Immature natural killer cell (primary cell): ENCODE data around the gene MPG. TPM values are rescaled to one million over a fixed set of nuclear protein-coding genes. Genes with fewer than 3 reads are reported as not detected.

Source experiments
- DNase-seq, 3 donors: peaks; one replicate each; pipeline ENCODE4 v3.0.0; 2022; ENCODE audit warnings: mixed read lengths in 1 of 3
- H3K27ac Mint-ChIP-seq, 6 donors: one replicate each; pipeline ENCODE4 v1.8.0; 2020; ENCODE audit warnings: mixed read lengths in 6 of 6, mild to moderate bottlenecking in 5 of 6, inconsistent platforms in 4 of 6, moderate library complexity in 3 of 6
- H3K27me3 Mint-ChIP-seq, 3 donors: one replicate each; pipeline ENCODE4 v1.8.0; 2020 to 2021; ENCODE audit warnings: low read depth in 3 of 3, mild to moderate bottlenecking in 3 of 3, mixed read lengths in 3 of 3, moderate library complexity in 3 of 3, inconsistent platforms in 1 of 3
- H3K36me3 Mint-ChIP-seq, 3 donors: one replicate each; pipeline ENCODE4 v1.8.0; 2020; ENCODE audit warnings: mixed read lengths in 3 of 3, inconsistent platforms in 2 of 3, mild to moderate bottlenecking in 2 of 3
- H3K4me1 Mint-ChIP-seq, 2 donors: one replicate each; pipeline ENCODE4 v1.8.0; 2020; ENCODE audit warnings: inconsistent platforms in 2 of 2, mild to moderate bottlenecking in 2 of 2, mixed read lengths in 2 of 2, moderate library complexity in 1 of 2
- H3K4me3 Mint-ChIP-seq, 5 donors: one replicate each; pipeline ENCODE4 v1.8.0; 2020; ENCODE audit warnings: mild to moderate bottlenecking in 5 of 5, mixed read lengths in 5 of 5, inconsistent platforms in 3 of 5, moderate library complexity in 3 of 5
- H3K9me3 Mint-ChIP-seq, 6 donors: one replicate each; pipeline ENCODE4 v1.8.0; 2020; ENCODE audit warnings: mild to moderate bottlenecking in 6 of 6, mixed read lengths in 6 of 6, inconsistent platforms in 4 of 6, moderate library complexity in 3 of 6
- polyA plus RNA-seq, 3 donors: library from polyadenylated mRNA; unstranded; fragments of 300-500 nt; fragmentation: Illumina TruSeq; gene quantifications; one replicate each; pipeline ENCODE4 v1.2.3, GENCODE V29; 2021

The MPG gene
- polyA plus RNA-seq, 3 donors from 2014 or later, result 96.0 to 134 (median 106) TPM

- Mint-ChIP-seq H3K36me3 (no peaks in the 10 kb centered on the region), H3K27ac (peak overlapping the region in 1 of 6 donors; percentile 30), H3K27me3 (peaks cover 4 to 13% (median 11%) of the 10 kb centered on the region in 3 donors), H3K4me1 (peaks cover 19 to 30% of the 10 kb centered on the region in 2 donors), H3K9me3 (no peaks in the 10 kb centered on the region), H3K4me3 (peak overlapping the region in 3 of 5 donors; percentile 59 to 64 (median 64))
- no peak for DNase-seq
These were observed 21.6 kb upstream of the MPG start for GRCh38 chr16:56231-56927.

DNA sequence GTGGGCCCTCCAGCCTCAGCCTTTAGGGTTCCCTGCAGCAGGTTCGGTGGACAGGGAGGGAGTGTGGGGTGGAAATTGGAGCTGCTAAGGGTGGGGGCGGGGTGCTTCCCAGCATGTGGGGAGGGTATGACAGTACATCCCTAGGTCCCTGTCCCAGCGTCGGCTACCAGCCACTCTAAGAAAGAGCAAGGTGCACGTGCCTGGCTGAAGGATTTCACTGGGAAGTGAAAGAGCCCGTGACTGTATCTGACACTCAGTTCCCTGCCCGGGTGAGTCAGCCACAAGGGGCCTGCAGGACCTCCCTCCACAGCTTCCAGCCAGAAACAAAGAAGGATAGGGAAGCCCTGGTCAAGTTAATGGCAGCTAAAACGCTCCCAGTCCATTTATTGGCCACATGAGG lies 20.3 kb upstream of the MPG start:
- no peak for DNase-seq
- Mint-ChIP-seq H3K36me3 (no peaks in the 10 kb centered on the region), H3K27ac (no peak overlapping the region), H3K27me3 (peaks cover 3 to 12% (median 6%) of the 10 kb centered on the region in 3 donors), H3K9me3 (no peaks in the 10 kb centered on the region), H3K4me1 (peaks cover 14 to 23% of the 10 kb centered on the region in 2 donors), H3K4me3 (no peak overlapping the region)

DNA sequence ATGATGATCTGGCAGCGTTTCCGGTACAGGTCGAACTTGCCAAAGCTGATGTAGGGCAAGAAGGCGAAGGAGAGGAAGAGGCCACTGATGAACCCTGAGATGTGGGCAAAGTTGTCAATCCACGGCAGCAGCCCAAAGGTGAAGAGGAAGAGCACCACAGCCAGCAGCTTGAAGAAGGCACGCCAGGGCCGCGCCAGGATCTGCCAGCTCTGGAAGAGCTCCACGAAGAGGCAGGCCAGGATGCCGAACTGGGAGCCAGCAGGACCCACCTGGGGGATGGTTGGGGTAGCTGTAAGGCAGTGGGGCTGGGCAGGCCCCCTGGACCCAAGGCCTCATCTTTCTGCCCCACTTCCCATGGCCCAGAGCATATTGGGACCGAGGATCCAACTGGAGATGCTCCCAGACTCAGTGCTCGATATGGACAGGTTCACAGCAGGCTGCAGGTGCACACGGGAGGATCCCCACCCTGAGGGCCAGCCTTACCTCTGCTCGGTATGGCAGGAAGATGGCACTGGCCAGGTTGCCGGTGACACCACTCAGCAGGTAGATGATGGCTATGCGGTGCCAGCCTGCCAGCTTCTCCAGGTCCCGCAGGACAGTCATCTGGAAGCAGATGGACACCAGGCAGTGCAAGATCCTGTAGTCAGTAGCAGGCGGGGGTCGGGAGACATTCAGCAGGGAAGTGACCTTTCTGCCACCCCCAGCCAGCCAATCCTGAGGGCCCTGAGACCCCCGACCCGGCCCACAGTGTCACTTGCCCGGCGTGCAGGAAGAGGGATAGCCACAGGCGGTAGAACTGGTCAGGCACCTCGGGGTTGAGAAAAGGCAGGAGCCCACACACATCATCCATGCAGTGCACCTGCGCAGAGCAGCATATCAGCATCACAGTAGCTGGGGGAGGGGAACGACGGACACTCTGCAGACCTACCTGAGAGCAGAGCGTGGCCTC lies 19.3 kb upstream of the MPG start:
- DNase-seq, result no peak
- no peaks in the 10 kb centered on the region for H3K36me3 Mint-ChIP-seq
- no peaks in the 10 kb centered on the region for H3K9me3 Mint-ChIP-seq
- peaks cover 0 to 3% (median 0%) of the 10 kb centered on the region in 3 donors for H3K27me3 Mint-ChIP-seq
- no peak overlapping the region for H3K27ac Mint-ChIP-seq
- H3K4me3 Mint-ChIP-seq, result no peak overlapping the region
- H3K4me1 Mint-ChIP-seq, result peaks cover 5 to 13% of the 10 kb centered on the region in 2 donors

DNA sequence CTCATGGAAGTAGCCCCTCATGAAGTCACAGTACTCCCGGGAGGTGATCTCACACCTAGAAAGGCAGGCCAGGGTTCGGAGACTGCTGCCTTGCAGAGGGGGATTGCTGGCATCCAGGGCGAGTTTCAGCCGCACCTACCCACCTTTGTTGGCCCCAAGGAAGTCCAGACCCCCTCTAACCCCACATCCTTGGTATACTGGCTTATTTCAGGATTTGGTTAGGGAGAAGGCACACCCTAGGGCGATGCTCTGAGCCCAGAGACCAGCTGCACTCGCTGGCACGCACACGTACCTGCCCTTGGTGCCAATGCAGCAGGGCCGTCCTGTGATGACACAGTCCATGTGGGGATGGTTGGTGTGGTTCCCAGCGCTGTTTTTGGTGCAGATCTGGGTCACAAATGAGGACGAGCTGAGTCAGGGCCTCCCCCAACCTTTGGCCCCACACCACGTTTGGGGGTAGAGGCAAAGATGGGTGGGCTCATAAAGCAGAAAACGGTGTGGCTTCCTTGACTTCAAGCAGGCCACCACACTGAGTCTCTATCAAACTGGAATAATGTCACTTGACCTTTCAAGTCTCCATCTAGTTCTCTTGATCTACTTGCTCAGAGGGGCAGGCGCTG lies 18.5 kb upstream of the MPG start:
- H3K27me3 Mint-ChIP-seq, result peaks cover 0 to 2% (median 0%) of the 10 kb centered on the region in 3 donors
- no peaks in the 10 kb centered on the region for H3K9me3 Mint-ChIP-seq
- peaks cover 1 to 7% of the 10 kb centered on the region in 2 donors for H3K4me1 Mint-ChIP-seq
- H3K36me3 Mint-ChIP-seq, result no peaks in the 10 kb centered on the region
- H3K4me3 Mint-ChIP-seq, result no peak overlapping the region
- no peak overlapping the region for H3K27ac Mint-ChIP-seq
- DNase-seq, result no peak

- Mint-ChIP-seq H3K36me3 (no peaks in the 10 kb centered on the region), H3K27me3 (peaks cover 0 to 1% (median 0%) of the 10 kb centered on the region in 3 donors), H3K4me1 (peaks cover 0 to 3% of the 10 kb centered on the region in 2 donors), H3K27ac (no peak overlapping the region), H3K4me3 (no peak overlapping the region), H3K9me3 (no peaks in the 10 kb centered on the region)
- no peak for DNase-seq
These were observed 17.9 kb upstream of the MPG start for GRCh38 chr16:60166-60565.

DNA sequence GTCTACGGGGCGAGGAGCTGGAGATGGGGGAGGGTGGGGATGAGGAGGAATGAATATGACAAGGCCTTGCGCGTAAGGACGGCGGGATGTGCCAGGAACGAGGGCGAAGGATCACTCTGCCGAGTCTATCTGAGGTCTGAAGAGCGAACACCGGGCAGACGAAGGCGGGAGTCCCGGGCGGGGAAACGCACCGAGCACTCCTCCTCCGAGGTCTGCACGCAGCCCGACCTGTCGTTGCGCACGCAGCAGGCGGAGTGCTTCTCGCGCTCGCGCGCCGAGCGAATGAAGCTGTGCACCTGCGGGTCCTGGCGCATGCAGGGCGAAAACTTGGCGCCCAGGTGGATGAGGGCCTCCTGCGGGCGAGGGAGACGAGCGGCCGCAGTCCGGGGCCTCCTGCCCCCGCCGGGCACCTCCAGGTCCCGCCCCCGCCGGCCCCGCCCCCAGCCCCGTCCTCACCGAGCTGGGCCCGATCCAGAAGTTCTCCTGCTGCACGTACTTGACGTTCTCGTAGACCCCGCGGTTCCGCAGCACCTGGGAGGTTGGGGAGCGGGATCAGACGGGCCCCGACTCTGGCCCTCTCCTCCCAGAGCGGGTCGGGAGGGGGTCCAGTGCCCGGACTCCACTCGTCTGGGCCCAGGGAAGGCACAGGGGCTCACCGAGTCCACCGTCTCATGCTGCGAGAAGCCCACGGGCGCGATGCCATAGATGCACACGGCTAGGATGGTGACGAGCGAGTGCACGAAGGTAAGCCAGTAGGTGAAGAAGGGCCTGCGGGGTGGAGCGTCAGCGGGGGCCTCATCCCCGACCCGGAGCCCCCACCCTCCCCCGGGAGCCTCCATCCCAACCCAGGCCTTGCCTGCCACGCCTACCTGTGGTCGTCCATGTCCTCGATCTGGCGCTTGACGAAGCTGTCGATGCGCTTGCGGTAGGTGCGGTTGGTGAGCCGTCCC lies 16.8 kb upstream of the MPG start:
- DNase-seq, result no peak
- Mint-ChIP-seq H3K27ac (no peak overlapping the region), H3K36me3 (no peaks in the 10 kb centered on the region), H3K4me3 (no peak overlapping the region), H3K9me3 (no peaks in the 10 kb centered on the region), H3K27me3 (peaks cover 0 to 3% (median 0%) of the 10 kb centered on the region in 3 donors), H3K4me1 (peaks cover 0 to 3% of the 10 kb centered on the region in 2 donors)

- Mint-ChIP-seq H3K27ac (no peak overlapping the region), H3K27me3 (peaks cover 0 to 3% (median 0%) of the 10 kb centered on the region in 3 donors), H3K4me3 (no peak overlapping the region), H3K4me1 (peaks cover 0 to 3% of the 10 kb centered on the region in 2 donors), H3K36me3 (no peaks in the 10 kb centered on the region), H3K9me3 (no peaks in the 10 kb centered on the region)
- DNase-seq, result no peak
These were observed 16.1 kb upstream of the MPG start for GRCh38 chr16:61879-62281.

DNA sequence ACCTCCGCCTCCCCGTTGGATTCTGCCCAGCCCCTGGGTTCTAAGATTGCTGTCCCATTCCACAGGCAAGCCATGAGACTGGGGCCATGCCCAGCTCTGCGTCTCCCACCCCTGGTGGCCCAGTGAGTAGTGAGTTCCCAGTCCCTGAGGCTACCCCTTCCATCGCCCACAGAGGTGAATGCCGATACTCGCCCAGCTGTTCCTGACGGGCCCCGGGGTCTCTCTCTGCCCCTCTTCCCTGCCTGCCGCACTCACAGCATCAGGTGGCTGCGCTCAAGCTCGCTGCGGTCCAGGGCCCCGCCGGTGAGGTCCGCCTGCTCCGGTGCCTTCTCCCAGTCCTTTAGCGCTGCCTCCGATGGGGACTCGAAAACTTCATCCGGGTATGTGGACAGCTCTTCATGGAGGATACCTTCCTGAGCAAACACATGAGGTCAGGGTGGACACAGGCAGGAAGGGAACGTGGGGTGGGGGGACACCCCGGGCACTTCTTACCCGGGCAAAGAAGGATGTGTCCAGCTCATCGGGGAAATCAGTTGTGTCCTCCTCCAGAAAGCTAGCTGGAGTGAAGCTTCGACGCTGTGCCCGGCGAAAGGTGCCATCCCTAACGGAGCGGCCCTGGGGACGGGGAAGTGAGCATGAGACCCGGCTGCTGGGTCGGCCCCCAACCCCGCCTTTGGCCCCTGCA lies 15.6 kb upstream of the MPG start:
- Mint-ChIP-seq H3K27ac (no peak overlapping the region), H3K36me3 (no peaks in the 10 kb centered on the region), H3K4me1 (peaks cover 0 to 3% of the 10 kb centered on the region in 2 donors), H3K9me3 (no peaks in the 10 kb centered on the region), H3K27me3 (peaks cover 0 to 3% (median 2%) of the 10 kb centered on the region in 3 donors), H3K4me3 (no peak overlapping the region)
- no peak for DNase-seq

GRCh38 chr16:62968-63391 lies 15.0 kb upstream of the MPG start:
- Mint-ChIP-seq H3K9me3 (no peaks in the 10 kb centered on the region), H3K4me3 (no peak overlapping the region), H3K4me1 (peaks cover 0 to 3% of the 10 kb centered on the region in 2 donors), H3K27ac (no peak overlapping the region), H3K36me3 (no peaks in the 10 kb centered on the region), H3K27me3 (peaks cover 0 to 3% (median 2%) of the 10 kb centered on the region in 3 donors)
- DNase-seq, result no peak

DNA sequence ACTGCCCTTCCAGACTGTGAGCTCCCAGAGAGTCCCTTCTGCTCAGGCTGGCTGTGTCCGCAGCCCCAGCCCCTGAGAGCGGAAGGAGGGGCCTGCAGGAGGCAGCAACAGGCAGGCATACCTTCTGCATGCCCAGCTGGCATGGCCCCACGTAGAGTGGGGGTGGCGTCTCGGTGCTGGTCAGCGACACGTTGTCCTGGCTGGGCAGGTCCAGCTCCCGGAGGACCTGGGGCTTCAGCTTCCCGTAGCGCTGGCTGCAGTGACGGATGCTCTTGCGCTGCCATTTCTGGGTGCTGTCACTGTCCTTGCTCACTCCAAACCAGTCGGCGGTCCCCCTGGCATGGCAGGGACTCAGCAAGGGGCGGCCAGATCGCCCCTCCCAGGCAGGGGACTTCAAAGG lies 14.6 kb upstream of the MPG start:
- Mint-ChIP-seq H3K4me1 (peaks cover 0 to 3% of the 10 kb centered on the region in 2 donors), H3K4me3 (no peak overlapping the region), H3K36me3 (no peaks in the 10 kb centered on the region), H3K27ac (no peak overlapping the region), H3K27me3 (peaks cover 0 to 3% (median 2%) of the 10 kb centered on the region in 3 donors), H3K9me3 (no peaks in the 10 kb centered on the region)
- no peak for DNase-seq

- Mint-ChIP-seq H3K27ac (no peak overlapping the region), H3K9me3 (no peaks in the 10 kb centered on the region), H3K36me3 (no peaks in the 10 kb centered on the region), H3K4me3 (no peak overlapping the region), H3K4me1 (peaks cover 0 to 3% of the 10 kb centered on the region in 2 donors), H3K27me3 (peaks cover 0 to 3% (median 2%) of the 10 kb centered on the region in 3 donors)
- no peak for DNase-seq
These were observed 13.8 kb upstream of the MPG start for GRCh38 chr16:63998-64913.

- peaks cover 0 to 4% (median 3%) of the 10 kb centered on the region in 3 donors for H3K27me3 Mint-ChIP-seq
- H3K4me1 Mint-ChIP-seq, result peaks cover 0 to 3% of the 10 kb centered on the region in 2 donors
- no peak overlapping the region for H3K27ac Mint-ChIP-seq
- no peaks in the 10 kb centered on the region for H3K9me3 Mint-ChIP-seq
- DNase-seq, result no peak
- no peaks in the 10 kb centered on the region for H3K36me3 Mint-ChIP-seq
- H3K4me3 Mint-ChIP-seq, result no peak overlapping the region
These were observed 13.1 kb upstream of the MPG start for GRCh38 chr16:64914-65255.
